T-cell (primary cell): ENCODE data around the gene IQGAP2. TPM values are rescaled to one million over a fixed set of nuclear protein-coding genes. Genes with fewer than 3 reads are reported as not detected.

Source experiments
- ATAC-seq, 4 experiments: fragments of 200-7000 bp in 3 of 4; fragments of 150-1000 bp in 1 of 4; cut with Tn5 transposase; replicated peaks in 1 of 4; 1 replicate in 3 of 4; 2 replicates in 1 of 4; pipeline ENCODE4 v1.10.0; 2021; ENCODE audit warnings: moderate library complexity in 3 of 4, mild to moderate bottlenecking in 2 of 4, moderate number of reproducible peaks in 1 of 4
- CTCF ChIA-PET, 2 donors: fragments of 300-600 bp; sonication (Branson Sonifier 250); formaldehyde crosslinking; loops; one replicate each; lab custom pipeline; 2022; ENCODE audit warnings: antibody characterized with exemption in 2 of 2; lab: Charles Lee
- POLR2A ChIA-PET, 2 donors: fragments of 300-600 bp; sonication (Branson Sonifier 250); formaldehyde crosslinking; loops; one replicate each; lab custom pipeline; 2022; ENCODE audit warnings: antibody characterized with exemption in 2 of 2; lab: Charles Lee
- DNase-seq, 35 experiments: peaks; one replicate each; pipeline versions ENCODE4 v3.0.0 to v3.0.0-alpha.2; 2013 to 2023
- H3K27ac ChIP-seq: one replicate; pipeline ENCODE4 v1.5.1; 2013; ENCODE audit warnings: low read length
- H3K27me3 ChIP-seq, 2 experiments: replicated peaks in 1 of 2; 1 replicate in 1 of 2; 2 replicates in 1 of 2; pipeline versions ENCODE4 v1.6.1 to v1.7.0; 2013; ENCODE audit warnings: low read length in 1 of 2, mixed read lengths in 1 of 2; ENCODE audit not compliant: control insufficient read depth in 2 of 2, insufficient read depth in 2 of 2; ENCODE audit errors: extremely low read depth in 1 of 2
- H3K36me3 ChIP-seq, 2 donors: 1 replicate in 1 of 2; 2 replicates in 1 of 2; pipeline versions ENCODE4 v1.6.1 to v1.7.0; 2013; ENCODE audit warnings: low read length in 1 of 2; ENCODE audit not compliant: control insufficient read depth in 2 of 2, insufficient read depth in 1 of 2; ENCODE audit errors: extremely low read depth in 1 of 2
- H3K4me1 ChIP-seq, 2 experiments: 1 replicate in 1 of 2; 2 replicates in 1 of 2; pipeline versions ENCODE4 v1.6.1 to v1.7.0; 2013; ENCODE audit warnings: low read length in 2 of 2, mixed read lengths in 1 of 2; ENCODE audit not compliant: insufficient read depth in 2 of 2, control insufficient read depth in 1 of 2; ENCODE audit errors: extremely low read depth in 1 of 2
- H3K4me3 ChIP-seq, 2 donors: 1 replicate in 1 of 2; 2 replicates in 1 of 2; pipeline versions ENCODE4 v1.5.1 to v1.7.0; 2013; ENCODE audit warnings: mild to moderate bottlenecking in 2 of 2, low read length in 1 of 2, moderate library complexity in 1 of 2; ENCODE audit not compliant: control insufficient read depth in 1 of 2; ENCODE audit errors: extremely low read depth in 1 of 2
- H3K9me3 ChIP-seq: 2 replicates; pipeline ENCODE4 v1.7.0; 2013
- H3K27ac Mint-ChIP-seq, 2 donors: one replicate each; pipeline ENCODE4 v1.8.0; 2020 to 2021; ENCODE audit warnings: mild to moderate bottlenecking in 2 of 2, mixed read lengths in 2 of 2
- H3K27me3 Mint-ChIP-seq, 2 donors: one replicate each; pipeline ENCODE4 v1.8.0; 2021 to 2022; ENCODE audit warnings: mixed read lengths in 2 of 2
- H3K36me3 Mint-ChIP-seq: one replicate; pipeline ENCODE4 v1.8.0; 2021; ENCODE audit warnings: mixed read lengths
- H3K4me1 Mint-ChIP-seq, 3 donors: one replicate each; pipeline ENCODE4 v1.8.0; 2020 to 2022; ENCODE audit warnings: mixed read lengths in 3 of 3, mild to moderate bottlenecking in 1 of 3
- H3K4me3 Mint-ChIP-seq, 3 donors: one replicate each; pipeline ENCODE4 v1.8.0; 2020 to 2022; ENCODE audit warnings: mild to moderate bottlenecking in 3 of 3, mixed read lengths in 3 of 3, moderate library complexity in 3 of 3
- H3K9me3 Mint-ChIP-seq, 3 donors: one replicate each; pipeline ENCODE4 v1.8.0; 2020 to 2022; ENCODE audit warnings: mixed read lengths in 3 of 3
- WGBS: methylation state at CpG from one replicate; pipeline ENCODE4 v1.1.5; 2013; ENCODE audit warnings: missing lambda C conversion rate; ENCODE audit not compliant: insufficient coverage; 5-methylcytosine and 5-hydroxymethylcytosine counted together
- total RNA-seq, 35 experiments: library from RNA in 6 of 35; stranded (reverse) in 6 of 35; fragments of 120-200 nt in 1 of 35; gene quantifications; one replicate each; pipeline versions ENCODE4 v1.2.1 to v1.2.4 and lab custom pipeline; 2013 to 2026

IQGAP2 gene
- total RNA-seq, 5 donors from 2014 or later (not counting 1 experiment from before 2014, with no cell fraction given) = 66.5 to 121 (median 72.5) TPM

- no peaks in the 10 kb centered on the region for H3K9me3 Mint-ChIP-seq
- WGBS = no CpG with 5 or more reads among the region's 4 CpGs
- H3K27me3 Mint-ChIP-seq = no peaks in the 10 kb centered on the region
- Histone ChIP-seq H3K4me1 (peaks cover 3 to 4% of the 10 kb centered on the region in 2 experiments), H3K27ac (no peak overlapping the region), H3K36me3 (peaks cover 0 to 3% of the 10 kb centered on the region in 2 donors), H3K9me3 (no peaks in the 10 kb centered on the region), H3K27me3 (no peaks in the 10 kb centered on the region), H3K4me3 (no peak overlapping the region)
- no peak for ATAC-seq
- no peak for DNase-seq
- ChIA-PET CTCF (no interaction called here), POLR2A (no interaction called here)
- H3K4me1 Mint-ChIP-seq = peaks cover 75 to 88% (median 83%) of the 10 kb centered on the region in 3 donors
- H3K27ac Mint-ChIP-seq = no peak overlapping the region
- H3K36me3 Mint-ChIP-seq = peaks cover 39% of the 10 kb centered on the region
- H3K4me3 Mint-ChIP-seq = no peak overlapping the region
These were observed 91.1 kb downstream of the IQGAP2 start for GRCh38 chr5:76494201-76494600.

- Histone ChIP-seq H3K36me3 (peaks cover 0 to 3% of the 10 kb centered on the region in 2 donors), H3K27me3 (no peaks in the 10 kb centered on the region), H3K4me3 (no peak overlapping the region), H3K9me3 (no peaks in the 10 kb centered on the region), H3K4me1 (peaks cover 0 to 3% of the 10 kb centered on the region in 2 experiments), H3K27ac (no peak overlapping the region)
- DNase-seq (no peak), ATAC-seq (no peak)
- H3K9me3 Mint-ChIP-seq = no peaks in the 10 kb centered on the region
- peaks cover 36% of the 10 kb centered on the region for H3K36me3 Mint-ChIP-seq
- no peak overlapping the region for H3K4me3 Mint-ChIP-seq
- no peak overlapping the region for H3K27ac Mint-ChIP-seq
- ChIA-PET CTCF (no interaction called here), POLR2A (no interaction called here)
- H3K27me3 Mint-ChIP-seq = no peaks in the 10 kb centered on the region
- peaks cover 74 to 82% (median 81%) of the 10 kb centered on the region in 3 donors for H3K4me1 Mint-ChIP-seq
- no CpG with 5 or more reads among the region's 4 CpGs for WGBS
These were observed 92.8 kb downstream of the IQGAP2 start for GRCh38 chr5:76495870-76496269.

GRCh38 chr5:76497065-76497460, 94.0 kb downstream of the IQGAP2 start:
- no peaks in the 10 kb centered on the region for H3K27me3 Mint-ChIP-seq
- H3K4me1 ChIP-seq = peaks cover 0 to 3% of the 10 kb centered on the region in 2 experiments
- no CpG with 5 or more reads among the region's 4 CpGs for WGBS
- no peak overlapping the region for H3K27ac Mint-ChIP-seq
- peaks cover 30% of the 10 kb centered on the region for H3K36me3 Mint-ChIP-seq
- CTCF ChIA-PET = no interaction called here
- H3K27me3 ChIP-seq = no peaks in the 10 kb centered on the region
- POLR2A ChIA-PET = no interaction called here
- no peak overlapping the region for H3K4me3 Mint-ChIP-seq
- DNase-seq (no peak), ATAC-seq (no peak)
- H3K36me3 ChIP-seq = peaks cover 0 to 3% of the 10 kb centered on the region in 2 donors
- H3K9me3 ChIP-seq = no peaks in the 10 kb centered on the region
- no peak overlapping the region for H3K27ac ChIP-seq
- no peak overlapping the region for H3K4me3 ChIP-seq
- peaks cover 71 to 76% (median 76%) of the 10 kb centered on the region in 3 donors for H3K4me1 Mint-ChIP-seq
- no peaks in the 10 kb centered on the region for H3K9me3 Mint-ChIP-seq

- Mint-ChIP-seq H3K9me3 (no peaks in the 10 kb centered on the region), H3K27ac (no peak overlapping the region), H3K27me3 (no peaks in the 10 kb centered on the region), H3K4me1 (peaks cover 64 to 69% (median 66%) of the 10 kb centered on the region in 3 donors), H3K36me3 (peaks cover 21% of the 10 kb centered on the region), H3K4me3 (no peak overlapping the region)
- no peak for DNase-seq
- no peaks in the 10 kb centered on the region for H3K27me3 ChIP-seq
- no peaks in the 10 kb centered on the region for H3K9me3 ChIP-seq
- H3K27ac ChIP-seq = no peak overlapping the region
- peaks cover 0 to 3% of the 10 kb centered on the region in 2 donors for H3K36me3 ChIP-seq
- ChIA-PET CTCF (interaction anchor here in 1 of 2 donors (1.6 kb wide), 1 partner anchor 14 kb away, joined by 3 read pairs; no protein-coding TSS in a partner anchor), POLR2A (no interaction called here)
- no CpG with 5 or more reads among the region's 4 CpGs for WGBS
- H3K4me1 ChIP-seq = peaks cover 0 to 3% of the 10 kb centered on the region in 2 experiments
- no peak for ATAC-seq
- H3K4me3 ChIP-seq = no peak overlapping the region
These were observed 95.1 kb downstream of the IQGAP2 start for GRCh38 chr5:76497986-76498717.

GRCh38 chr5:76499507-76500161, 96.5 kb downstream of the IQGAP2 start:
- H3K27ac Mint-ChIP-seq = peak overlapping the region in 1 of 2 donors; percentile 28
- Histone ChIP-seq H3K4me3 (no peak overlapping the region), H3K27ac (no peak overlapping the region), H3K9me3 (no peaks in the 10 kb centered on the region), H3K4me1 (peaks cover 0 to 11% of the 10 kb centered on the region in 2 experiments), H3K27me3 (no peaks in the 10 kb centered on the region), H3K36me3 (peaks cover 0 to 3% of the 10 kb centered on the region in 2 donors)
- WGBS = no CpG with 5 or more reads among the region's 2 CpGs
- peaks cover 59 to 69% (median 67%) of the 10 kb centered on the region in 3 donors for H3K4me1 Mint-ChIP-seq
- ChIA-PET CTCF (interaction anchor here in 1 of 2 donors (1.6 kb wide), 1 partner anchor 13 kb away, joined by 3 read pairs; no protein-coding TSS in a partner anchor), POLR2A (interaction anchor here (0.6 to 0.7 kb wide), 3 partner anchors 9 to 50 kb away, joined by 3 to 4 read pairs (median 4); no protein-coding TSS in a partner anchor)
- H3K36me3 Mint-ChIP-seq = peaks cover 17% of the 10 kb centered on the region
- H3K9me3 Mint-ChIP-seq = no peaks in the 10 kb centered on the region
- ATAC-seq (no peak), DNase-seq (no peak)
- no peak overlapping the region for H3K4me3 Mint-ChIP-seq
- H3K27me3 Mint-ChIP-seq = no peaks in the 10 kb centered on the region

GRCh38 chr5:76500633-76501393, 97.7 kb downstream of the IQGAP2 start:
- no CpG with 5 or more reads among the region's 5 CpGs for WGBS
- H3K27me3 Mint-ChIP-seq = no peaks in the 10 kb centered on the region
- H3K9me3 ChIP-seq = no peaks in the 10 kb centered on the region
- H3K4me1 ChIP-seq = peaks cover 0 to 18% of the 10 kb centered on the region in 2 experiments
- H3K27ac ChIP-seq = no peak overlapping the region
- DNase-seq = no peak
- H3K9me3 Mint-ChIP-seq = no peaks in the 10 kb centered on the region
- H3K4me3 Mint-ChIP-seq = no peak overlapping the region
- no peaks in the 10 kb centered on the region for H3K27me3 ChIP-seq
- ATAC-seq = no peak
- peaks cover 60 to 72% (median 70%) of the 10 kb centered on the region in 3 donors for H3K4me1 Mint-ChIP-seq
- peaks cover 0 to under 1% of the 10 kb centered on the region in 2 donors for H3K36me3 ChIP-seq
- no peak overlapping the region for H3K4me3 ChIP-seq
- ChIA-PET POLR2A (interaction anchor here in 1 of 2 donors (0.6 kb wide), 1 partner anchor 875 kb away, joined by 3 read pairs; no protein-coding TSS in a partner anchor), CTCF (no interaction called here)
- H3K36me3 Mint-ChIP-seq = peaks cover 8% of the 10 kb centered on the region
- no peak overlapping the region for H3K27ac Mint-ChIP-seq
